CD14-positive monocyte (primary cell): ENCODE measurements around the gene POU6F2. TPM values are rescaled to one million over a fixed set of nuclear protein-coding genes. Genes with fewer than 3 reads are reported as not detected.

Experiments used
- DNase-seq, 3 donors: peaks; one replicate each; pipeline ENCODE4 v3.0.0-alpha.2; 2011 to 2022
- H2AFZ ChIP-seq: 2 replicates; pipeline ENCODE4 v1.6.0; 2012; ENCODE audit warnings: mild to moderate bottlenecking, low read depth, low read length, inconsistent platforms; ENCODE audit not compliant: insufficient read depth, poor library complexity, severe bottlenecking
- H3K27ac ChIP-seq, 2 donors: 1 replicate in 1 of 2; 2 replicates in 1 of 2; pipeline ENCODE4 v1.5.1; 2012 to 2013; ENCODE audit warnings: low read length in 2 of 2, control low read depth in 1 of 2, inconsistent platforms in 1 of 2, low read depth in 1 of 2, mild to moderate bottlenecking in 1 of 2
- H3K27me3 ChIP-seq, 2 donors: one replicate each; pipeline versions ENCODE4 v1.6.0 to v1.6.1; 2011 to 2013; ENCODE audit warnings: low read length in 2 of 2; ENCODE audit not compliant: control insufficient read depth in 2 of 2, insufficient read depth in 2 of 2
- H3K36me3 ChIP-seq, 2 donors: replicated peaks in 1 of 2; 1 replicate in 1 of 2; 2 replicates in 1 of 2; pipeline versions ENCODE4 v1.5.1 to v1.6.1; 2012 to 2013; ENCODE audit warnings: low read length in 2 of 2, control low read depth in 1 of 2, inconsistent platforms in 1 of 2, mild to moderate bottlenecking in 1 of 2; ENCODE audit not compliant: insufficient read depth in 2 of 2, control insufficient read depth in 1 of 2
- H3K4me1 ChIP-seq, 2 donors: 1 replicate in 1 of 2; 2 replicates in 1 of 2; pipeline versions ENCODE4 v1.5.1 to v1.6.1; 2012 to 2013; ENCODE audit warnings: low read length in 2 of 2, control low read depth in 1 of 2, inconsistent platforms in 1 of 2, mild to moderate bottlenecking in 1 of 2, moderate library complexity in 1 of 2; ENCODE audit not compliant: insufficient read depth in 2 of 2, control insufficient read depth in 1 of 2
- H3K4me2 ChIP-seq: replicated peaks from 2 replicates; pipeline ENCODE3; 2012; ENCODE audit warnings: low read length, moderate library complexity, mild to moderate bottlenecking; ENCODE audit not compliant: poor library complexity, severe bottlenecking; ENCODE audit errors: extremely low read depth
- H3K4me3 ChIP-seq, 3 experiments: fragments of 200-600 bp in 1 of 3; sonication (generic) in 1 of 3; replicated peaks in 1 of 3; 1 replicate in 2 of 3; 2 replicates in 1 of 3; pipeline ENCODE4 v1.5.1; 2011 to 2013; ENCODE audit warnings: low read length in 3 of 3, mild to moderate bottlenecking in 3 of 3, control low read depth in 2 of 3, low read depth in 2 of 3, inconsistent platforms in 1 of 3, moderate library complexity in 1 of 3
- H3K79me2 ChIP-seq: 2 replicates; pipeline ENCODE4 v1.6.0; 2012; ENCODE audit warnings: mild to moderate bottlenecking, control low read depth, inconsistent platforms, low read length, moderate library complexity; ENCODE audit not compliant: insufficient read depth
- H3K9ac ChIP-seq: 2 replicates; pipeline ENCODE4 v1.6.0; 2017; ENCODE audit warnings: low read length, mild to moderate bottlenecking; ENCODE audit not compliant: insufficient read depth, poor library complexity, severe bottlenecking
- H3K9me3 ChIP-seq, 2 donors: replicated peaks in 1 of 2; 1 replicate in 1 of 2; 2 replicates in 1 of 2; pipeline versions ENCODE4 v1.5.1 to v1.6.1; 2012 to 2013; ENCODE audit warnings: low read length in 2 of 2, control low read depth in 1 of 2; ENCODE audit not compliant: control insufficient read depth in 1 of 2, insufficient read depth in 1 of 2
- H4K20me1 ChIP-seq: 2 replicates; pipeline ENCODE4 v1.6.0; 2012; ENCODE audit warnings: mild to moderate bottlenecking, low read length, control low read depth, moderate library complexity; ENCODE audit not compliant: insufficient read depth
- H3K27ac Mint-ChIP-seq, 7 donors: one replicate each; pipeline ENCODE4 v1.8.0; 2020; ENCODE audit warnings: mild to moderate bottlenecking in 7 of 7, mixed read lengths in 7 of 7, moderate library complexity in 6 of 7, inconsistent platforms in 2 of 7
- H3K27me3 Mint-ChIP-seq, 3 donors: one replicate each; pipeline ENCODE4 v1.8.0; 2021 to 2022; ENCODE audit warnings: low read depth in 3 of 3, mild to moderate bottlenecking in 3 of 3, mixed read lengths in 3 of 3, moderate library complexity in 3 of 3, inconsistent platforms in 1 of 3
- H3K36me3 Mint-ChIP-seq, 2 donors: one replicate each; pipeline ENCODE4 v1.8.0; 2020; ENCODE audit warnings: mixed read lengths in 2 of 2, inconsistent platforms in 1 of 2, mild to moderate bottlenecking in 1 of 2
- H3K4me1 Mint-ChIP-seq: one replicate; pipeline ENCODE4 v1.8.0; 2020; ENCODE audit warnings: mild to moderate bottlenecking, mixed read lengths
- H3K4me3 Mint-ChIP-seq, 2 donors: one replicate each; pipeline ENCODE4 v1.8.0; 2020; ENCODE audit warnings: mild to moderate bottlenecking in 2 of 2, mixed read lengths in 2 of 2, moderate library complexity in 1 of 2
- H3K9me3 Mint-ChIP-seq, 7 donors: one replicate each; pipeline ENCODE4 v1.8.0; 2020 to 2022; ENCODE audit warnings: mixed read lengths in 7 of 7, mild to moderate bottlenecking in 6 of 7, moderate library complexity in 6 of 7, inconsistent platforms in 2 of 7
- CTCF ChIP-seq: fragments of 200-600 bp; IDR thresholded peaks from one replicate; pipeline ENCODE4 v1.8.0; 2022; ENCODE audit warnings: antibody characterized with exemption, mild to moderate bottlenecking
- WGBS: methylation state at CpG from one replicate; pipeline ENCODE4 v1.1.5; 2013; ENCODE audit warnings: missing lambda C conversion rate; ENCODE audit not compliant: insufficient coverage; 5-methylcytosine and 5-hydroxymethylcytosine counted together
- intact Hi-C, 2 donors: fragments of 100-400 bp; cut with micrococcal nuclease; formaldehyde crosslinking; loops; one replicate each; pipeline versions ENCODE4 v1.15.0 to v1.15.1; 2023
- polyA plus RNA-seq, 3 donors: library from polyadenylated mRNA; depleted of rRNA in 1 of 3; unstranded in 2 of 3; stranded (reverse) in 1 of 3; fragments of 300-500 nt in 2 of 3; fragments of >200 nt in 1 of 3; fragmentation: Illumina TruSeq in 2 of 3; gene quantifications; 1 replicate in 2 of 3; 2 replicates in 1 of 3; pipeline ENCODE4 v1.2.3, GENCODE V29; 2012 to 2021

Gene POU6F2
- polyA plus RNA-seq, 3 donors: not detected

GRCh38 chr7:39288303-39288702, 310.6 kb downstream of the POU6F2 start:
- H3K4me1 Mint-ChIP-seq: no peaks in the 10 kb centered on the region
- no peaks in the 10 kb centered on the region for H3K4me1 ChIP-seq
- H3K4me3 Mint-ChIP-seq: no peak overlapping the region
- no peaks in the 10 kb centered on the region for H4K20me1 ChIP-seq
- intact Hi-C loops: no loop called here
- H3K9me3 Mint-ChIP-seq: peaks cover 0 to 3% (median 0%) of the 10 kb centered on the region in 7 donors
- no peaks in the 10 kb centered on the region for H3K9me3 ChIP-seq
- H3K4me2 ChIP-seq: no peak overlapping the region
- H3K79me2 ChIP-seq: no peaks in the 10 kb centered on the region
- H3K27ac Mint-ChIP-seq: no peak overlapping the region
- H3K27me3 Mint-ChIP-seq: peaks cover 0 to 4% (median 0%) of the 10 kb centered on the region in 3 donors
- TF ChIP-seq CTCF: no peak
- H3K4me3 ChIP-seq: no peak overlapping the region
- no peak overlapping the region for H2AFZ ChIP-seq
- no peak for DNase-seq
- H3K27ac ChIP-seq: no peak overlapping the region
- 80% methylated on average over 2 of the region's 3 CpGs for WGBS
- H3K36me3 Mint-ChIP-seq: no peaks in the 10 kb centered on the region
- no peak overlapping the region for H3K9ac ChIP-seq
- no peaks in the 10 kb centered on the region for H3K27me3 ChIP-seq
- H3K36me3 ChIP-seq: no peaks in the 10 kb centered on the region

DNA sequence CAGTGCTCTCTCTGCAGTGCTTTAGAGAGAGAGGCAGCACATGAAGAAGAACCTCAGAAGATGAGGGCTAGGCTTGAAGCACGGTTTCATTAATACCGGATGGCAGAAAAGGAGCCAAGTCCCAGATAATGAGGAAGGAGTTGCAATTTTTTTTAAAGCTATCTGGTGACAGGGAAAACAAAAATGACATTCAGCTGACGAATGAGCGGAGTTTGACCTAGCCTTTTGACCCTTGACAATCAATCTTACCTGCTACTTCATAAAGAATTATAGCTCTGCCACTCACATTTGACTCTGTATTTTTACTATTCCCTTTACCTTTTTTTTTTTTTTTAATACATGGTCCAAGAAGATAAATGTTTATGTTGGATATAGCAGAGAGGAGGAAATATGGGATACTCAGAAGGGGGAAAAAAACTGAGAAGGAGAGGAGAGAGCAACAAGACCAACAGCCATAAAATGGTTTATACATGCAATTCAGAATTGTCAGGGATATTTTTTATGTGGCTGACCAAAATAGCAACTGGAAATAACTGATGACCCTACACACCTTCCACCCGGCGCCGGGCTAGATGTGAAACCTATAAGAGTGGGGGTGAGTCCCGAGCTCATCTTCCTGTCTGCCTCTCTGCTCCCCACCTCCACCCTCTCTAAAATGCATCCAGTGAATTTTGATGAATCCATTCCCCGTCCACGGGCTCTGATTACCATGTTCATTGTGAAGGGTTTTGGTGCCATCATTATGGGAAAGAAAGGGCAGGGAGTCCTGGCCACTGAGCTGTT, 314.1 kb downstream of the POU6F2 start:
- H4K20me1 ChIP-seq: no peaks in the 10 kb centered on the region

More for the DNA sequence above, 314.1 kb downstream of the POU6F2 start:
- H3K27ac ChIP-seq: no peak overlapping the region
- Mint-ChIP-seq H3K27ac (no peak overlapping the region), H3K9me3 (peaks cover 0 to 3% (median 0%) of the 10 kb centered on the region in 7 donors), H3K27me3 (peaks cover 0 to 4% (median 0%) of the 10 kb centered on the region in 3 donors), H3K4me1 (no peaks in the 10 kb centered on the region), H3K4me3 (no peak overlapping the region), H3K36me3 (no peaks in the 10 kb centered on the region)
- no peak overlapping the region for H3K9ac ChIP-seq
- H3K4me2 ChIP-seq: no peak overlapping the region
- H3K4me1 ChIP-seq: no peaks in the 10 kb centered on the region
- intact Hi-C loops: no loop called here
- H3K79me2 ChIP-seq: no peaks in the 10 kb centered on the region
- no peaks in the 10 kb centered on the region for H3K36me3 ChIP-seq
- no peak for DNase-seq
- no peak overlapping the region for H3K4me3 ChIP-seq
- WGBS: 50% methylated on average over 2 of the region's 10 CpGs
- H2AFZ ChIP-seq: no peak overlapping the region
- H3K9me3 ChIP-seq: no peaks in the 10 kb centered on the region
- no peak for TF ChIP-seq CTCF
- H3K27me3 ChIP-seq: no peaks in the 10 kb centered on the region
